Stimulated activated naive B cell treated with anti-CD40 and anti-IgM and Interleukin-4, amounts not matched to agents 10 μg/mL and 1 μg/mL and 100 μg/mL, for 72 hours (primary cell): Measurements from ENCODE around the gene ENHO.

ENCODE experiments used
- ATAC-seq, 2 donors: fragments of 150-1000 bp; cut with Tn5 transposase; replicated peaks; 2 replicates each; pipeline ENCODE4 v1.10.0; 2021; ENCODE audit warnings: moderate library complexity in 1 of 2
- DNase-seq: peaks from one replicate; pipeline ENCODE4 v3.0.0; 2021
- H3K27ac Mint-ChIP-seq: one replicate; pipeline ENCODE4 v1.8.0; 2022; ENCODE audit warnings: mild to moderate bottlenecking, mixed read lengths
- H3K27me3 Mint-ChIP-seq, 2 donors: one replicate each; pipeline ENCODE4 v1.8.0; 2022; ENCODE audit warnings: mixed read lengths in 2 of 2
- H3K36me3 Mint-ChIP-seq, 2 donors: one replicate each; pipeline ENCODE4 v1.8.0; 2022; ENCODE audit warnings: mixed read lengths in 2 of 2, mild to moderate bottlenecking in 1 of 2
- H3K4me1 Mint-ChIP-seq, 2 donors: one replicate each; pipeline ENCODE4 v1.8.0; 2022; ENCODE audit warnings: mixed read lengths in 2 of 2, mild to moderate bottlenecking in 1 of 2
- H3K4me3 Mint-ChIP-seq, 2 donors: one replicate each; pipeline ENCODE4 v1.8.0; 2022; ENCODE audit warnings: mild to moderate bottlenecking in 2 of 2, mixed read lengths in 2 of 2, moderate library complexity in 1 of 2
- H3K9me3 Mint-ChIP-seq, 2 donors: one replicate each; pipeline ENCODE4 v1.8.0; 2022; ENCODE audit warnings: mixed read lengths in 2 of 2, mild to moderate bottlenecking in 1 of 2

ENHO gene

DNA sequence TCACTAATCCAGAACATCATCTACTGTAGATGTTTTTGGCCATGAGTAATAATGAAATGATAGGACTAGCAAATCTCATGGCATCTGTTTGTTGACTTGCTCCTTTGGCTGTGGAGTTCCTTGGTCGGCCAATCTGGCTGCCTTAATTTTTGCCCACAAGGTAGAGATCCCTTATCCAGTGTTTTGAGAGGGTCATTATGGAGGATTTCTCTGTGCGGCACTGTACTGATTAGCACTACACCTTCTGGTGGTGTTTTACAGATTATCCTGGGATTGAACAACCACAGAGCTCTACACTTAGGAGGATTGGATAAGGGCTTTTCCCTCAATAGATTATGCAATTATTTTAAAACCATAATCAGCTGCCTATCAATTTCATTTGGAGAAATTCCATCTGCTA, 3.2 kb upstream of the ENHO start:
- no peak for DNase-seq
- no peaks in the 10 kb centered on the region for H3K36me3 Mint-ChIP-seq
- peaks cover 6% of the 10 kb centered on the region in 2 donors for H3K4me1 Mint-ChIP-seq
- H3K27ac Mint-ChIP-seq, result no peak overlapping the region
- peaks cover 43 to 59% of the 10 kb centered on the region in 2 donors for H3K27me3 Mint-ChIP-seq
- H3K4me3 Mint-ChIP-seq, result no peak overlapping the region
- H3K9me3 Mint-ChIP-seq, result peaks cover 0 to 1% of the 10 kb centered on the region in 2 donors
- ATAC-seq, result no peak

DNA sequence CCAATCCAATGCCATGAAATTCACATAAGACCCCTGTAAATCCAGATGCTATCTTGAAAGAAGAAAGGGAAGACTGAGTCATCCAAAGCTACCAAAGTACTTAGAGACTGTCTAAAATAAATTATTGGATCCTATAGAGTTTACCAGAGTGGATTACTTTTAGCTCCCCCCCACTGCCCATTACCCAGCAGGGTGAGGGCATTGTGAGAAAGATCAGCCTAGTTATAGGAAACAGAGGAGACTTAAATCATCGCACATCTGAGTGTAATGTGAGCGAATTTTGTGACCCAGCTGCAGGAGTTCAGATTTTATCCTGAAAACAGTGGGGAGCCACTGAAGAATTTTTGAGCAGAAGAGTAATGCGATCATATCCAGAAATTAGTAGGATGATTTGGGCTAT, 1.6 kb upstream of the ENHO start:
- Mint-ChIP-seq H3K9me3 (peaks cover 0 to 1% of the 10 kb centered on the region in 2 donors), H3K27ac (no peak overlapping the region), H3K4me3 (no peak overlapping the region), H3K36me3 (no peaks in the 10 kb centered on the region), H3K27me3 (peaks cover 30 to 46% of the 10 kb centered on the region in 2 donors), H3K4me1 (peaks cover 7 to 8% of the 10 kb centered on the region in 2 donors)
- no peak for ATAC-seq
- no peak for DNase-seq

DNA sequence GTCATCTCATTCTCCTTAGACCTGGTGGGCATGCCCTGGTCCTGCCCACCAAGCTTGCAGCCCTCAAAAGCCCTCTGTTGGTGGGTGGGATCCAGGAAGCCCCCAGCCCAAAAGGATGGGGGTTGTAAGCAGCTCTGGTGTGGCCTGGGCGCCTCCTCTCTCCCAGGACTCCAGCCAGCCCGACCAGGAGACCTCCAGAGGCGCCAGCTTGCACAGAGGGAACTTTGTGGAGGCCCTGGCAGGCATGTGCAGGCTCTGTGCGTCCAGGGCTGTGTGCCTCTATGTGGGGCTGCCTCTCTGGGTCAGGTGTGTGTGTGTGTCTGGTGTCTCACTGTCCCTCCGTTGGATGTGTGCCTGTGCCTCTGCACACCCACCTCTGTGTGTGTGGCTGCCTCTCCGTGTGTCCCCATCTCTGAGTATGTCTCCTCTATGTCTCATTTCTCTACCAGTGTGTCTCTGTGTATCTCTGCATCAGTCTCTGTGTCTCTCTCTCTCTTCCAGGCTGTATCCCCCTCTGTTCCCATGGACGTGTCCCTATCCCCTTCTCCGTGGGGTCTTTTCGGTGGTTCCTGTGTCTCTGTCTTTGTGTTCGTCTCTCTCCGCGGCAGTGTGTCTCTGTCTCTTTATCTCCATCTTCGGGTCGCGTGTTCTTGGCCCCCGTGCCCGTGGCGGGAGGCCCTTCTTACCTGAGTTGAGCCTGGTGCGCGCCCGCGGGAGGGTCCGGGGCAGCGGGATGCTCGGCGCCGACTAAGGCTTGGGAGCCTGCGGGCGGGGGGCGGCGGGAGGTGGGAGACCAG, 501 bp downstream of the ENHO start:
- no peaks in the 10 kb centered on the region for H3K36me3 Mint-ChIP-seq
- no peak for ATAC-seq
- H3K9me3 Mint-ChIP-seq, result no peaks in the 10 kb centered on the region
- H3K4me1 Mint-ChIP-seq, result peaks cover 12 to 13% of the 10 kb centered on the region in 2 donors
- H3K27me3 Mint-ChIP-seq, result peaks cover 31 to 47% of the 10 kb centered on the region in 2 donors
- peak overlapping the region; percentile 46 to 50 for H3K4me3 Mint-ChIP-seq
- no peak for DNase-seq
- H3K27ac Mint-ChIP-seq, result no peak overlapping the region

DNA sequence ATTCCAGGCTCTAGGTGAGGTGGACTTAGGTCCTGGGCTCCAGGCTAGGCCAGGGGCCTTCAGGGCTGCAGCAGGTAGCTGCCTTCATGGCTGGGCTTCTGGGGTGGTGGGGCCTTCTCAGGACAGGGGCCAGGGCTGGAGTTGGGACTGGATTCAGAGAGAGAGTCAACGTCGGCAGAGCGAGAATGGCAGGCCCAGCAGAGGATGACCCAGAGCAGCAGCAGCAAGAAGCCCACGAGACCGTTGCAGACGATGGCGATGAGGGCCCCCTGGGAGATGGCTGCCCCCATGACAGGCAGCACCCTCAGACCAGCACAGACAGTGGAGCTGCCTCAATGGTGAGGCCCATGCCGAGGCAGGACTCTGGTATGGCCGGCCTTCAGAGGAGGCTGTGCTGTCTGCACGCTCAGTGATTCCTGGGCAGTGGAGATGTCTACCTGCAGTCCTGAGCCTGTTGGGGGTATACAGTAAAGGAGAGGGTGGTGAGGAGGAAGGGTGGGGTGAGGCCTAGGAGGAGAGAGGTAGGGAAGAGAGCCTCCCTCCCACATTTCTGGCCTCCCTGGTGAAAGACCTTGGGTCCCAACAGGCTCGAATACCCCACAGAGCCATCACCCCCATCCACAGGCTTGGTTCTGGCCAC, 1.3 kb downstream of the ENHO start:
- no peak overlapping the region for H3K27ac Mint-ChIP-seq
- H3K9me3 Mint-ChIP-seq, result no peaks in the 10 kb centered on the region
- H3K4me3 Mint-ChIP-seq, result peak overlapping the region in 1 of 2 donors; percentile 22
- H3K36me3 Mint-ChIP-seq, result no peaks in the 10 kb centered on the region
- H3K27me3 Mint-ChIP-seq, result peaks cover 31 to 52% of the 10 kb centered on the region in 2 donors
- DNase-seq (no peak), ATAC-seq (no peak)
- H3K4me1 Mint-ChIP-seq, result peaks cover 12 to 13% of the 10 kb centered on the region in 2 donors

DNA sequence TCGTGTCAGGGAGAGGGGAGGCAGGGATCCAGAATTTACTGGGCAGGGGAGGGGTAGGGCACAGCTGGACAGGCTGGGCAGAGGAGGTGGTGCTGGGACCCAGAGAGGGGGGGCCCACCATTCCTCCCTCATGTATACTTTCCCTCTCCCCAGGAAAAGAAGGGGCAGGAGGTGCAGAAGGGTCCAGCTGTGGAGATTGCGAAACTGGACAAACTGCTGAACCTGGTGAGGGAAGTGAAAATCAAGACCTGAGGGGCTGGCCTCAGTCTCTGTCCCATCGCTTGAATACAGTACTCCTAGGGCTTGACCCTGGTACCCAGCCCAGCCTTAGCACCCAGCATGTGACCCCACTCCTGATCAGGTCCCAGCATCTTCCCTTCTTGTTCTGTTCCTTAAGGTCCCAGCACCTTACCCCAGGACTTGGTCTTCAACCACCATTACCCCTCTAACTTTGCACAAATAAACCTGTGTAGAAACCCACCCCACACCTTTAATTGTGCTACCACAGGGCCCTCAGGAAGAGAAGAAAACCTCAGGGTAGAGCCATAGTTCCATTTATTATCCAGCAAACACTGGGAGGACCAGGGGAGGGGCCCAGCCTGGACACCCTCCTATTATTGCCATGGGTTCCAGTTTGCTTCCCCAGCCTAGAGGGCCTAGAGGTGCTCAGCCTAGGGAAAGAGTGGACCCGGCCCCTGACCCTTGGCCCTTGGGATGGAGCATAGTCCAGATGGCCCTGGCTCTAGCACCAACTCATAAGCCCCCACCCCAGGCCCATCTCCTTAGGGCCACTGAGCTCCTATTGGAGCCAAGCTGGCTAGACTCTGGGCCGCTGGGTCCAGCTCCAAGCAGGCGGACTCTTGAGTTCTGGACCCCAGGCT, 2.0 kb downstream of the ENHO start:
- H3K9me3 Mint-ChIP-seq, result no peaks in the 10 kb centered on the region
- H3K4me1 Mint-ChIP-seq, result peaks cover 12 to 13% of the 10 kb centered on the region in 2 donors
- DNase-seq (no peak), ATAC-seq (no peak)
- no peak overlapping the region for H3K27ac Mint-ChIP-seq
- H3K4me3 Mint-ChIP-seq, result no peak overlapping the region
- H3K36me3 Mint-ChIP-seq, result no peaks in the 10 kb centered on the region
- peaks cover 32 to 48% of the 10 kb centered on the region in 2 donors for H3K27me3 Mint-ChIP-seq

DNA sequence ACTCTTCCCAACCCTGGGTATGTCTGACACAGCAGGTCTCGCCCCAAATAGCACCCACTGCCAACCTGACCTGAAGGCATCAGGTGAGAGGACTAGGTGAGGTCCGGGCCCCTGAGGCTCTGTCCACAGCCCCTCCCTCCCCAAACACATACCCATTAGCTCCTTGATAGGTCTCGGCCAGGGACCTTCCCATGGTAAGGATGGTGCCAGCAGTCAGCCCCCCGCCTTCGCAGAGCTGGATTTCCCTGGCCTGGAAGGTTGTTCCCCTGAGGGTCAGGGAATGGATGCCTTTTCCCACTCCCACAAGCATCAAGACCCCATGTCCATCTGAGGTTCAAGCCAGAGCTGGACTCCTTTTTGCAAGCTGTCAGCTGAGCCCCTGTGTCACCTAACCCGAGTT, 2.7 kb downstream of the ENHO start:
- Mint-ChIP-seq H3K27ac (no peak overlapping the region), H3K9me3 (no peaks in the 10 kb centered on the region), H3K4me3 (no peak overlapping the region), H3K27me3 (peaks cover 28 to 43% of the 10 kb centered on the region in 2 donors), H3K36me3 (no peaks in the 10 kb centered on the region), H3K4me1 (peaks cover 12 to 13% of the 10 kb centered on the region in 2 donors)
- no peak for DNase-seq
- no peak for ATAC-seq

DNA sequence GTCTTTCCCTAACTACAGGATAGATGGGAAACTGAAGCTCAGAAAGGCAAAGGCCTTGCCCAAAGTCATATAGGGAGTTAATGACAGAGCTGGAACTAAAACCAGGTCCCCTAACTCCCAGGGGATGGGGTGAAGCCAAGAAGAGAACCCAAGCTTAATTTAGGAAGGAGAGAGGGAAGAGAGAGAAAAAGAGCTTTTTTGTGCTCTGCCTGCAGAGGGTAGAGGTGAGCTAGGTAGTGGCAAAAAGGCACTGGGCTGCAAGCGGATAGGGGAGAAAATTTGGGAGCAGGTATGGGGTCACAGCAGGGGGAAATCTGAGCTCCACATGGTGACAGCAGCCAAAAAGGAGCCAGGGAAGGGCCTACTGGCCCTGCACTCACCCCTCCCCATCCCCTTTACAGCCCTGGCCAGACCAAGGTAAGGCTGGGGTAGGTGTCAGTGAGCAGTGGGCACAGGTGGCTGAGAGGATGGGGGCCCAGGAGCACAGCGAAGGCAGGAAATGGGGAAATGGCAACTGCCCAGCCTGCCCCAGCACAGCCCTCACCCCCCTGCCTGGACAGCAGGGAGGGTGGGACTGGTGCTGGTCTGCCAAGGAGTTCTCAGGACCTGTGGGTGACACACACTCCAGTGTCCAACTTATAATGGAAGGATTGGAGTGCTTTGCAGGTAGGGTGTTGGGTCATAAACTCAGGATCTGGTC, 3.3 kb downstream of the ENHO start:
- Mint-ChIP-seq H3K9me3 (no peaks in the 10 kb centered on the region), H3K4me1 (peaks cover 12 to 13% of the 10 kb centered on the region in 2 donors), H3K27ac (no peak overlapping the region), H3K36me3 (no peaks in the 10 kb centered on the region), H3K4me3 (no peak overlapping the region), H3K27me3 (peaks cover 30 to 43% of the 10 kb centered on the region in 2 donors)
- no peak for ATAC-seq
- no peak for DNase-seq

DNA sequence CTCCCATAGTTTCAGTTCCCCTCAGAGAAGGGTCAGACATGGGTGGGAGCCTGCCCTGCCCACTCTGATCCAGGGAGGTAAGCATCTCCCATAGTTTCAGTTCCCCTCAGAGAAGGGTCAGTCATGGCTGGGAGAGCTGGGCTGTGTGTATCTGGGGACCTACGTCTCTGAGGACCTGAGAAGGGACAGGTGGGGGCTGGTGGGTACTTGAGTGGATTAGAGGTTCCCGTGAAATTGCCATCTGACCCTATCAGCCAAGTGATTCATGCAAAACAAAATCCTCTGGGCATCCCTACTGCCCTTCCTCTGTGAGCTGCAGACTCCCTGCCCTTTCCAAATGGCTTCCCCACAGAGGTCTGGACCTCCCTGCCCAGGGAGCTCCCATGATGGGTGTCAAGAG, 3.9 kb downstream of the ENHO start:
- no peak for ATAC-seq
- peaks cover 33 to 42% of the 10 kb centered on the region in 2 donors for H3K27me3 Mint-ChIP-seq
- H3K4me1 Mint-ChIP-seq, result peaks cover 12 to 13% of the 10 kb centered on the region in 2 donors
- H3K27ac Mint-ChIP-seq, result no peak overlapping the region
- no peak overlapping the region for H3K4me3 Mint-ChIP-seq
- no peaks in the 10 kb centered on the region for H3K36me3 Mint-ChIP-seq
- no peaks in the 10 kb centered on the region for H3K9me3 Mint-ChIP-seq
- DNase-seq, result no peak

DNA sequence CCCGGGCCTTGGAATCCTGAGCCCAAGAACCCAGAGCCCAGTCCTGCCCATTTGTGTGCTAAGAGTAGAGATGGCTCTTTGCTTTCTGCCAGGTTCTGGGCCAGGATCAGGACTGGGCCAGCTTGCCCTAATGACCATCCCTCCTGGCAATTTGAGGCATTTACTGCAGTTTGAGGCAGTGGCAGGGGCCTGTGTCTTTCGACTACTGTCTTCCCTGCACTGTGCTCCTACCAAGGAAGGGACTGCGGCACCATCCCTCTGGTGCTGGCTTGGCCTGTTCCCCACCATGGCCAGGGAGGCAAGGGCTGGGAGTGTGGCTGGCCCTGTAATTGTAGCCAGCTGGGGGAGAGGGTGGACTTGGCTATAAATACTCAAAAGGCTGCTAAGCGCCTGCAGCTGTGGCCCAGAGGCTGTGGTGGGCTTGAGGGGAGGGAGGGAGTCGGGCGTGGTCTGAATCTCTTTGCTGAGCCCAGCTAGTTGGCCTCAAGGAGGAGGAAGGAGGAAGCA, 4.6 kb downstream of the ENHO start:
- Mint-ChIP-seq H3K9me3 (no peaks in the 10 kb centered on the region), H3K36me3 (no peaks in the 10 kb centered on the region), H3K4me1 (peaks cover 9 to 13% of the 10 kb centered on the region in 2 donors), H3K27ac (no peak overlapping the region), H3K4me3 (no peak overlapping the region), H3K27me3 (peaks cover 33 to 42% of the 10 kb centered on the region in 2 donors)
- ATAC-seq, result no peak
- no peak for DNase-seq

DNA sequence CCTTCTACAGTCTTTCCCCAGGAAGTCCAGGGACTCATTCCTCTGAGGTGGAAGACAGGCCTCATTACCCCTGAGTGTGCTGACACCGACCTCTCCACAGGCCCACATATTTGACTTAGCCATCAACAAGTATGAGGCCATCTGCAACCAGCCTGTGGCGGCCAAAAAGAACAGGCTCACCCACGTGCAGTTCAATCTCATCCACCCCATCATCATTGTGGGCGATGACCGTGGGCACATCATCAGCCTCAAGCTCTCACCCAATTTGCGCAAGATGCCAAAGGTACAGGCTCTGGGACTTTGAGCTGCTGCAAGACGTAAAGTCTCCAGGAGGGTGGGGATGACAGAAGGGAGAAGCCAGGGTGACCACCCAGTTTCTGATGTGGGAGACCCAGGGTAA, 5.6 kb downstream of the ENHO start:
- no peak overlapping the region for H3K4me3 Mint-ChIP-seq
- peaks cover 28 to 36% of the 10 kb centered on the region in 2 donors for H3K27me3 Mint-ChIP-seq
- peaks cover 5 to 7% of the 10 kb centered on the region in 2 donors for H3K4me1 Mint-ChIP-seq
- ATAC-seq, result no peak
- no peak overlapping the region for H3K27ac Mint-ChIP-seq
- no peak for DNase-seq
- H3K9me3 Mint-ChIP-seq, result no peaks in the 10 kb centered on the region
- no peaks in the 10 kb centered on the region for H3K36me3 Mint-ChIP-seq

DNA sequence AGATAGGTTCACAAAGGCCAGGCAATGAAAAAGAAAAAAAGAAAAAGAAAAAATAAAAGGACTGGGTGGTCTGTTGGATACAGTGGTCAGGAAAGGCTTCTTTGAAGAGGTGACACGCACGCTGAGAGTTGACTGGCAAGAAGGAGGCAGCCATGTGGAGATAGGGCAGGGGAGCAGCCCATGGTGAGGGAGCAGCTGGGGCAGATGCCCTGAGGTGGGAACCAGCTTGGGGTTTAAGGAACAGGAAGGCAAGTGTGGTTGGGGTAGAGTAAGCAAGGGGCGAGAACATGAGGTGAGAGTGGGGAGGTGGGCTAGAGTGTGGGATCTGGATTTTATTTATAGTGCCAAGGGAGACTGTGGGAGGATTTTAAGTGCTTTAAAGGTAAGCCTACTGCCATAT, 6.8 kb downstream of the ENHO start:
- ATAC-seq (no peak), DNase-seq (no peak)
- peaks cover 5 to 6% of the 10 kb centered on the region in 2 donors for H3K4me1 Mint-ChIP-seq
- no peaks in the 10 kb centered on the region for H3K36me3 Mint-ChIP-seq
- no peaks in the 10 kb centered on the region for H3K9me3 Mint-ChIP-seq
- peaks cover 25 to 26% of the 10 kb centered on the region in 2 donors for H3K27me3 Mint-ChIP-seq
- no peak overlapping the region for H3K4me3 Mint-ChIP-seq
- H3K27ac Mint-ChIP-seq, result no peak overlapping the region

DNA sequence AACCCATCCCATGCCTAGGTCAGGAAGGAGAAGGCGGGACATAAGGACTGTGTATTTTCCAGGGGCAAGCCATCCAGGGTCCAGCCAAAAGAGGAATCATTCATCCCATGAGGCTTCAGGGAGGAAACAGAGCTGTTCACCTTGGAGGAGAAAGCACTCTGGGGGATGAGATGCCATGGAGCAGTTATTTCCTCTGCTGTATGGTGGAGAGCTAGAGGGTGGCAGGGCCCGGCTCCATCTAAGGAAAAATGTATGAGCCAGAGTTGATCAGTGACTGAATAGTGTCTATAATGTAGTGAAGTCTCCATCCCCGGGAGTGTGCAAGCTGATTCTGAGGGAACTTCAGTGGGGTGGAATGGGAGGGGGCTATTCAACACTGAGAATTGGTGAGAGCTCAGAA, 8.0 kb downstream of the ENHO start:
- Mint-ChIP-seq H3K27ac (no peak overlapping the region), H3K4me3 (no peak overlapping the region), H3K36me3 (no peaks in the 10 kb centered on the region), H3K4me1 (peaks cover 5 to 6% of the 10 kb centered on the region in 2 donors), H3K27me3 (peaks cover 25 to 26% of the 10 kb centered on the region in 2 donors), H3K9me3 (no peaks in the 10 kb centered on the region)
- DNase-seq (no peak), ATAC-seq (no peak)

DNA sequence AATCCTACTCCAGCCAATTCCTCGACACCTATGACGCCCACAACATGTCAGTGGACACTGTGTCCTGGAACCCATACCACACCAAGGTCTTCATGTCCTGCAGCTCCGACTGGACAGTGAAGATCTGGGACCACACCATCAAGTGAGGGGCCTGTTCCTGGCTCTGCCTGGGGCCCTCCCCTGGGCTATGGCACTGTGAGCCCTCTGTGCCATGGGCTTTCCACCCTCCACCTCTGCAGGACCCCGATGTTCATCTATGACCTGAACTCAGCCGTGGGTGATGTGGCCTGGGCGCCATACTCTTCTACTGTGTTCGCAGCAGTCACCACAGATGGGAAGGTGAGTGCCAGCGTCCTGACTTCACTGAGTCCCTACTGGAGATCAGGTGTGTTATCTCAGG, 8.4 kb downstream of the ENHO start:
- H3K4me3 Mint-ChIP-seq, result no peak overlapping the region
- peaks cover 24 to 29% of the 10 kb centered on the region in 2 donors for H3K27me3 Mint-ChIP-seq
- no peaks in the 10 kb centered on the region for H3K36me3 Mint-ChIP-seq
- DNase-seq, result no peak
- no peak for ATAC-seq
- H3K4me1 Mint-ChIP-seq, result peaks cover 5 to 6% of the 10 kb centered on the region in 2 donors
- H3K27ac Mint-ChIP-seq, result no peak overlapping the region
- no peaks in the 10 kb centered on the region for H3K9me3 Mint-ChIP-seq
